KOPT-K1 (cell line): ENCODE measurements around the gene EPRS1.
A peak's percentile ranks its signal among the peaks of the same experiment; 100 is the strongest.
"Not testable (repeated sequence)": the region's sequence is repeated elsewhere in the genome, so short reads cannot be mapped to it uniquely, and the experiment has no call there.

Experiments
- H3K27ac ChIP-seq: fragments of 200-600 bp; sonication (generic); 2 replicates; pipeline ENCODE4 v1.5.1; 2016; ENCODE audit warnings: antibody characterized with exemption, mild to moderate bottlenecking, low read depth, low read length; ENCODE audit not compliant: poor library complexity, severe bottlenecking
- H3K36me3 ChIP-seq: fragments of 200-600 bp; sonication (generic); 2 replicates; pipeline ENCODE4 v1.5.1; 2017; ENCODE audit warnings: antibody characterized with exemption, mild to moderate bottlenecking, low read length, moderate library complexity; ENCODE audit not compliant: insufficient read depth
- H3K9me3 ChIP-seq: fragments of 200-600 bp; sonication (generic); 2 replicates; pipeline ENCODE4 v1.5.1; 2017; ENCODE audit warnings: antibody characterized with exemption, low read length, mild to moderate bottlenecking; ENCODE audit not compliant: insufficient read depth, poor library complexity, severe bottlenecking

EPRS1 gene

DNA sequence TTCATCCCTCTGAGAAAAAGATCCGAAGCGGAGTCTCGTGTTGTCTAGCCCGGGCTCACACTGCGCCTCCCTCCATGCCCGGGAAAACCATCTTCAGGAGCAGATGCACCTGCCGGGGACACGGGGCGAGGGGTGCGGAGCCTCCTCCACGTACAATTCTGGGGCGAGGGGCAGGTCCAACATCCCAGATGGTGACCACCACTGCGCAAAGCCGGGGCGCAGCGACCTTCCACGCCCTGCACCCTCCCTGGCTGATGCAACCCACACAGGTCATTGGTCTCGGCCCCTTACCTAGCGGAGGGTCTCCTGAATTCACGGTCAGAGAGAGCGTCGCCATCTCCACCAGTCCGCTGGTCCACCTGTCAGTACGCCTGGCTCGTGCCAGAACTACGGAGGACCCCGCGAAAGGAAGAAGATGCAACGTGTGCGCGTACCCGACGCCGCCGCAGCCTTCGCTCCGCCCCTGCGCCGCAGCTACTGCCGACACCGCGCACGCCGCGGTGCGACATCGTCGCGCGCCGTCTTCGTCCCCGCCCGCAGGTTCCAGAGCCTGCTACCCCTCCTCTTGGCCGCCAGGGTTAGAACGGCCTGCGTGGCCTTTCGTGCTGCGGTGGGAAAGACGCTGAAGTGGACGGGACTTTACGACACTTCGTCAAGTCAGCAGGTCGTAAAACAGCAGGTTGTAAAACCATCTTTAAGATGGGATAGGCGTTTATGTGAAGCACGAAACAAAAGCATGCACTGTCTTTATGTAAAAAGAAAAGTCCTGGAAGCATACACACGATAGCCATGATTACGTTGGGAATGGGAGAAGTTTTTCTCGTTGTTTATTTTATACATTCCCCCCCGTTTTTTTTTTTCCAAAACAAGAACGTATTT, at the start of gene EPRS1:
Gene EPRS1 (minus strand): TSS at position 454 of the 879 bp plus-strand sequence. CDS start 117 bp downstream, at position 337.
- Histone ChIP-seq H3K27ac (peak within 1 kb of the TSS; percentile 68), H3K9me3 (no peaks in the 10 kb centered on the region), H3K36me3 (peaks cover 3% of the 10 kb centered on the region)

GRCh38 chr1:220094016-220094911, 48.0 kb upstream of the EPRS1 start, which contains the start of gene IARS2:
IARS2 (plus strand) TSS chr1:220094132; CDS start chr1:220094217, 85 bp downstream.
- H3K9me3 ChIP-seq: no peaks in the 10 kb centered on the region
- peaks cover 29% of the 10 kb centered on the region for H3K36me3 ChIP-seq
- peak within 1 kb of the TSS; percentile 88 for H3K27ac ChIP-seq

- Histone ChIP-seq H3K9me3 (no peaks in the 10 kb centered on the region), H3K27ac (no peak overlapping the region)
Observed at GRCh38 chr1:220093361-220094015, 47.2 kb upstream of the EPRS1 start.

GRCh38 chr1:220092694-220093093, 46.4 kb upstream of the EPRS1 start:
- Histone ChIP-seq H3K36me3 (peaks cover 16% of the 10 kb centered on the region), H3K9me3 (no peaks in the 10 kb centered on the region), H3K27ac (no peak overlapping the region)

More at GRCh38 chr1:220093361-220094015, 47.2 kb upstream of the EPRS1 start:
- peaks cover 24% of the 10 kb centered on the region for H3K36me3 ChIP-seq

GRCh38 chr1:220089650-220090556, 43.6 kb upstream of the EPRS1 start, which contains the start of gene BPNT1:
BPNT1 (minus strand) TSS chr1:220089788; CDS start chr1:220079846, 9,942 bp downstream.
- Histone ChIP-seq H3K9me3 (no peaks in the 10 kb centered on the region), H3K36me3 (no peaks in the 10 kb centered on the region), H3K27ac (peak within 1 kb of the TSS; percentile 60)

GRCh38 chr1:220086261-220086686, 40.0 kb upstream of the EPRS1 start:
- not testable (repeated sequence) for H3K9me3 ChIP-seq, H3K27ac ChIP-seq, H3K36me3 ChIP-seq

- Histone ChIP-seq H3K27ac (no peak overlapping the region), H3K9me3 (no peaks in the 10 kb centered on the region), H3K36me3 (no peaks in the 10 kb centered on the region; the same call in 1 of the 2 replicates)
Observed at GRCh38 chr1:220084460-220084859, 38.2 kb upstream of the EPRS1 start.

DNA sequence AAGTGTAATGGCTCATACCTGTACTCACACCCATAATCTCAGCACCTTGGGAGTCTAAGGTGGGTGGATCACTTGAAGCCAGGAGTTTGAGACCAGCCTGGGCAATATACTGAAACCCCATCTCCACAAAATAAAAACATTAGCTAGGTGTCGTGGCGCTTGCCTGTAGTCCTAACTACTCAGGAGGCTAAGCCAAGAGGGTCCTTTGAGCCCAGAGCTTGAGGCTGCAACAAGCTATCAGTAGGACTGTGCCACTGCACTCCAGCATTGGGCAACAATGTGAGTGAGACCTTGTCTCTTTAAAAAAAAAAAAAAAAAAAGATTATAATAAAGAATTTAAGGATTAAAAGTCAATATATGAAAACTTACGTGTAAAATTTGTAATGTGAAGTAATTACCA, 31.6 kb upstream of the EPRS1 start:
- Histone ChIP-seq H3K27ac (no peak overlapping the region), H3K36me3 (peaks cover 7% of the 10 kb centered on the region), H3K9me3 (no peaks in the 10 kb centered on the region)

DNA sequence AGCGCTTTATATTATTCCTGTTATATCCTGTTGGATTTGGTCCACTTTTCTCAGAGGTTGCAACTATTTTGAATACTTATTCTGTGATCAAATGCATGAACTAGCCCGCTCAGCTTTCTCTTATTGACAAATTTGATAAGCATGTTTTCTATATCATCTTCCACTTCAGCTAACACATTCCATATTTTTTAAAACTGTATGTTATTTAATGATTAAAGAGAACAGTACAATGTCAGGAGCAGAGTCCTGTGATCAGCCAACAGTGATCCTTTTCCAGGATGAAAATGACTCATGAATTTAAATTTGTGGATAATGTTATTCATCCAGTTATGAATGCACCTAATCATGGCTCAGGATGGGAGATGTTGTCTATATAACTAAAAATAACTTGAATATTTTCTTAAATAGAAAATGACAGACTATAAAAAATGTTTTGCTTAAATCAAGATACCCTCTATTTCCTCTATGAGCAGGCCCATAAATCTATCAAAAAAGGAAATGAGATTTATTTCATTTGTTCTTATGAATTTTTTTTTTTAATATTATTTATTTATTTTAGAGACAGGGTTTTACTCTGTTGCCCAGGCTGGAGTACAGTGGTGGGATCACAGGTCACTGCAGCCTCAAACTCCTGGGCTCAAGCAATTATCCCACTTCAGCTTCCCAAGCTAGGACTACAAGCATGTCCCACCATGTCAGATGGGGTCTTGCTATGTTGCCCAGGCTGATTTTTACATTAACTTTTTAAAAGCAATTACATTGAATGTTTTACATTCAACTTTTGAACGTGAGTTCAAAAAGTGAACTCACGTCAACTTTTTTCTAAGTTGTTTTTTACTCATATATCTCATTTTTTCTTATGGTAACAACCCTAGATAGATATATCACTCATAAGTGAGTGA, 30.8 kb upstream of the EPRS1 start:
- no peak overlapping the region for H3K27ac ChIP-seq
- H3K9me3 ChIP-seq: no peaks in the 10 kb centered on the region
- peaks cover 14% of the 10 kb centered on the region for H3K36me3 ChIP-seq

GRCh38 chr1:220067269-220068204, 21.2 kb upstream of the EPRS1 start:
- peaks cover 45% of the 10 kb centered on the region for H3K36me3 ChIP-seq
- H3K9me3 ChIP-seq: no peaks in the 10 kb centered on the region
- H3K27ac ChIP-seq: no peak overlapping the region

DNA sequence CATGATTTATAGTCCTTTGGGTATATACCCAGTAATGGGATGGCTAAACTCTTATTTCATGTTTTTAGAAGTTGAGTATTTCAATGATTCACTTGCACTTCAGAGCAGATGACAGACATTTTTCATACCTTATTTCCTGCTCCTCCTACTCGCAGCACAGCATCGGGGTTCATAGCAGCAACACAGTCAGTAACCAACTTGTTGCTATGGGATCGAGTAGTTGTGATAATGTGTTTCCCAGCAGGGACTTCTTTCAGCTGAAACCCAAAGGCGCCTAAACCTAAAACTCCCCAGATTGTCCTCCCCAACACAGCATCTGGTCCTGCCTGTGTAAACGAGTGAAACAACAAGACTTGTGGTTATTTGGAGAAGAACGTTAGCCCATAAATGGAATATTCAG, 16.3 kb upstream of the EPRS1 start:
- Histone ChIP-seq H3K9me3 (no peaks in the 10 kb centered on the region), H3K27ac (no peak overlapping the region), H3K36me3 (peaks cover 49% of the 10 kb centered on the region)

DNA sequence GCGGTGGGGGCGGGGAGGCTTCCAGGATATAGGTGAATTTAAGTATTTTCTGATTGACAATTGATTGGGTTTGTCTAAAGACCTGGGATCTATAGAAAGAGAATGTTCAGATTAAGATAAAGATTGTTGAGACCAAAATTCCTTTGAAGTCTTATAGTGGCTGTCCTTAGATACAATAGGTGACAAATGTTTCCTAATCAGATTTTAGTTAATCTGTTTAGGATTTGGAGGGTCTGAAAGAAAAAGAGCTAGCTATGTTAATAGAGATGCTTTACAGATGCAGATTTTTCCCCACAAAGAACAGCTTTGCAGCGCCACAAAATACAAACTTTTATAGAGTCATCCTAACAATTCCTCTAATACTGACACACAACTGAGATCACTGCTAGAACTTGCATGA, 14.6 kb upstream of the EPRS1 start:
- no peaks in the 10 kb centered on the region for H3K9me3 ChIP-seq
- H3K36me3 ChIP-seq: peaks cover 40% of the 10 kb centered on the region
- H3K27ac ChIP-seq: no peak overlapping the region
